ENCODE results near the gene MYBL2. TPM values are rescaled to one million over a fixed set of nuclear protein-coding genes. Genes with fewer than 3 reads are reported as not detected.
"Not testable (repeated sequence)": the region's sequence is repeated elsewhere in the genome, so short reads cannot be mapped to it uniquely, and the experiment has no call there.

Gene MYBL2
- total and polyA plus RNA-seq, 4 donors: 1.6 to 30.9 (median 1.9) TPM; not detected in 1

DNA sequence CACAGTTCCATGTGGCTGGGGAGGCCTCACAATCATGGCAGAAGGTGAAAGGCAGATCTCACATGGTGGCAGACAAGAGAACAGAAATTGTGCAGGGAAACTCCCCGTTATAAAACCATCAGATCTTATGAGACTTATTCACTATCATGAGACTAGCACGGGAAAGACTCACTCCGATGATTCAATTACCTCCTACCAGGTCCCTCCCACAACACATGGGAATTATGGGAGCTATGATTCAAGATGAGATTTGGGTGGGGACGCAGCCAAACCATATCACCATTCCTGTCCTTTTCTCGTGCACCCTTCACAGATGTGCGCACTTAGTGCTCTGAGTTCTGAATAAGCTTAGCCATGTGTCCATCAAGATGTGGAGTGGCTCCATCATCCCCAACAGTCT, 91.0 kb downstream of the MYBL2 start:
- H3K36me3 ChIP-seq (ENCODE audit: control insufficient read depth in 4 of 4, insufficient read depth in 3 of 4, low read depth in 1 of 4, low read length in 3 of 4); H3K27ac ChIP-seq (ENCODE audit: low read depth in 1 of 2, low read length in 2 of 2); DNase-seq (ENCODE audit: low spot score); H3K9me3 ChIP-seq (ENCODE audit: control insufficient read depth in 4 of 4, low read length in 3 of 4); H3K27me3 ChIP-seq (ENCODE audit: control insufficient read depth in 4 of 4, insufficient read depth in 4 of 4, low read length in 3 of 4); H3K4me1 ChIP-seq (ENCODE audit: control insufficient read depth in 4 of 4, insufficient read depth in 4 of 4, low read length in 3 of 4); H3K4me3 ChIP-seq (ENCODE audit: low read depth in 1 of 3, low read length in 3 of 3); H3K9ac ChIP-seq (ENCODE audit: low read depth in 1 of 2, low read length in 2 of 2): not testable (repeated sequence)
- 93% methylated on average over 6 of the region's 6 CpGs for WGBS

DNA sequence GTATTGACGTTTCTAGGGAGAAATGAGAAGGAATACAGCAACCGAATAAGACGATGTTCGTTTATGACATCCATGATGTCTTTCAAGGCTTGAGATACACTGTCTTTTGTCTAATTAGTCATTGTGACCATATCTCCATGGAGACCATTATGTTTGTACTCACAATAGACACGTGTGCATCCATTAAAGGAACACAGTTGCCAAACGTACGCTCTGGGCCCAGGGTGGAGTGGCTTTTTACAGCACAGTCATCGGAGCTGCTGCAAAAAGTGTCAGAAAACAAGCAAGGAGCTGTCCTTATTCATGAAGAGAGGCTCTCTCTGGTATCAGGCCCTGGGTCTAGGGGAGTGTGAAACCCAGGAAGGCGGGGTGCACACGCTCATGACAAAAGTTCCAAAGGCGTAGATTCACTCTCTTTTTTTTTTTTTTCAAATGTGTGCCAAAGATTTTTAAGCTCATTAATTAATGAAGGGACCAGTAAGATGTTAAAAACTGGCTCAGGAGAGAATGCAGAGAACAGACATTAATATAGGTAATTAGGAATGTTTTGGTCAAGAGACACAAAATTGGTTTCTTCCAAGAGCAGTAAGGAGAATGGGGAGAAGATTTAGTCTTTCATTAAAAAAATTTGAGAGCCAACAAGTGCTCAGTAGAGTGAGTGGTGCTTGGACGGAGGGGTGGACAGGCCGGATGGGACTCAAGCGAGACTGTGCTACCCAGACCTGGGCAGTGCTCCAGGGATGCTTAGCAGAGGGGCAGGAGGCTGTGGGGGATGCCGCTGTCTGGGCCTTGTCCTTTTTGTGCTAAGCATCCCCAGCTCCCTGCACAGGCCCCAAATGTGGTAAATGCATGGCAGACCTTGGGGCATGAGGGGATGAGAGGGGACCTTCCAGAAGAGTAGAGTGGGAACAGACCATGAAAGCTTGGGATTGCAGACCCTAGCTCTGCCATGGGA, 94.7 kb downstream of the MYBL2 start:
- Histone ChIP-seq H3K9ac (ENCODE audit: low read depth in 1 of 2, low read length in 2 of 2) (no peak overlapping the region), H3K27ac (ENCODE audit: low read depth in 1 of 2, low read length in 2 of 2) (no peak overlapping the region), H3K4me1 (ENCODE audit: control insufficient read depth in 4 of 4, insufficient read depth in 4 of 4, low read length in 3 of 4) (no peaks in the 10 kb centered on the region), H3K36me3 (ENCODE audit: control insufficient read depth in 4 of 4, insufficient read depth in 3 of 4, low read depth in 1 of 4, low read length in 3 of 4) (no peaks in the 10 kb centered on the region), H3K9me3 (ENCODE audit: control insufficient read depth in 4 of 4, low read length in 3 of 4) (no peaks in the 10 kb centered on the region), H3K4me3 (ENCODE audit: low read depth in 1 of 3, low read length in 3 of 3) (no peak overlapping the region), H3K27me3 (ENCODE audit: control insufficient read depth in 4 of 4, insufficient read depth in 4 of 4, low read length in 3 of 4) (peaks cover 0 to 3% (median 0%) of the 10 kb centered on the region in 4 donors)
- no peak for TF ChIP-seq SP1 (IDR thresholded peaks at IDR 0.05)
- TF ChIP-seq RAD21 (IDR thresholded peaks at IDR 0.05): no peak
- no peak for TF ChIP-seq RXRA (IDR thresholded peaks at IDR 0.05)
- no peak for TF ChIP-seq JUND (IDR thresholded peaks at IDR 0.05)
- TF ChIP-seq EGR1 (IDR thresholded peaks at IDR 0.05; ENCODE audit: low read depth in 2 of 2): no peak
- TF ChIP-seq FOXA1 (IDR thresholded peaks at IDR 0.05): no peak
- TF ChIP-seq, protein P1, sequence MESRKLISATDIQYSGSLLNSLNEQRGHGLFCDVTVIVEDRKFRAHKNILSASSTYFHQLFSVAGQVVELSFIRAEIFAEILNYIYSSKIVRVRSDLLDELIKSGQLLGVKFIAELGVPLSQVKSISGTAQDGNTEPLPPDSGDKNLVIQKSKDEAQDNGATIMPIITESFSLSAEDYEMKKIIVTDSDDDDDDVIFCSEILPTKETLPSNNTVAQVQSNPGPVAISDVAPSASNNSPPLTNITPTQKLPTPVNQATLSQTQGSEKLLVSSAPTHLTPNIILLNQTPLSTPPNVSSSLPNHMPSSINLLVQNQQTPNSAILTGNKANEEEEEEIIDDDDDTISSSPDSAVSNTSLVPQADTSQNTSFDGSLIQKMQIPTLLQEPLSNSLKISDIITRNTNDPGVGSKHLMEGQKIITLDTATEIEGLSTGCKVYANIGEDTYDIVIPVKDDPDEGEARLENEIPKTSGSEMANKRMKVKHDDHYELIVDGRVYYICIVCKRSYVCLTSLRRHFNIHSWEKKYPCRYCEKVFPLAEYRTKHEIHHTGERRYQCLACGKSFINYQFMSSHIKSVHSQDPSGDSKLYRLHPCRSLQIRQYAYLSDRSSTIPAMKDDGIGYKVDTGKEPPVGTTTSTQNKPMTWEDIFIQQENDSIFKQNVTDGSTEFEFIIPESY (IDR thresholded peaks at IDR 0.05): no peak
- TF ChIP-seq NR2F2 (IDR thresholded peaks at IDR 0.05): no peak
- WGBS: 87% methylated on average over 15 of the region's 15 CpGs
- no peak for DNase-seq (ENCODE audit: low spot score)

DNA sequence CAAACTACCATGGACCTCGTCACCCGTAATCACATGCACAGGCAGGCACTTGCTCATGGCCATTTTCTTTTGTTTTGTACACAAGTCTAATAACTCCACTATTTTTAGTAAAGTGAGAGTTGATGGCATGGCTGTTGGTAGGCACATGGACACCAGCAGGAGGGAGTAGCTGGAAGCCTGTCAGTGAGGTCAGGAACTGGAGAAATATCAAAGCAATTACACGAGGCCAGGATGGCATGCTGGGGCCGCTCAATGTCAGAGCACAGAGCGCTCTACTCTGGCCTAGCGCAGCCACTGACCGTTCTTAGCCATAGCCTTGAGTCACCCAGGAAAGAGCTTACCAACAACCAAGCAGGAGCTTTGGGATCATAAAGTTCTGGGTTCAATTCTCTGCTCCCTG, 96.0 kb downstream of the MYBL2 start:
- 91% methylated on average over 7 of the region's 7 CpGs for WGBS
- H3K4me1 ChIP-seq (ENCODE audit: control insufficient read depth in 4 of 4, insufficient read depth in 4 of 4, low read length in 3 of 4): no peaks in the 10 kb centered on the region
- no peaks in the 10 kb centered on the region for H3K9me3 ChIP-seq (ENCODE audit: control insufficient read depth in 4 of 4, low read length in 3 of 4)
- H3K27me3 ChIP-seq (ENCODE audit: control insufficient read depth in 4 of 4, insufficient read depth in 4 of 4, low read length in 3 of 4): peaks cover 0 to 3% (median 1%) of the 10 kb centered on the region in 4 donors
- H3K36me3 ChIP-seq (ENCODE audit: control insufficient read depth in 4 of 4, insufficient read depth in 3 of 4, low read depth in 1 of 4, low read length in 3 of 4): no peaks in the 10 kb centered on the region
- DNase-seq (ENCODE audit: low spot score): no peak
- no peak overlapping the region for H3K9ac ChIP-seq (ENCODE audit: low read depth in 1 of 2, low read length in 2 of 2)
- H3K4me3 ChIP-seq (ENCODE audit: low read depth in 1 of 3, low read length in 3 of 3): no peak overlapping the region
- H3K27ac ChIP-seq (ENCODE audit: low read depth in 1 of 2, low read length in 2 of 2): no peak overlapping the region
- TF ChIP-seq, protein P2, sequence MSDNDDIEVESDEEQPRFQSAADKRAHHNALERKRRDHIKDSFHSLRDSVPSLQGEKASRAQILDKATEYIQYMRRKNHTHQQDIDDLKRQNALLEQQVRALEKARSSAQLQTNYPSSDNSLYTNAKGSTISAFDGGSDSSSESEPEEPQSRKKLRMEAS (IDR thresholded peaks at IDR 0.05): no peak
- TF ChIP-seq YY1 (IDR thresholded peaks at IDR 0.05): no peak
- TF ChIP-seq, protein P3, sequence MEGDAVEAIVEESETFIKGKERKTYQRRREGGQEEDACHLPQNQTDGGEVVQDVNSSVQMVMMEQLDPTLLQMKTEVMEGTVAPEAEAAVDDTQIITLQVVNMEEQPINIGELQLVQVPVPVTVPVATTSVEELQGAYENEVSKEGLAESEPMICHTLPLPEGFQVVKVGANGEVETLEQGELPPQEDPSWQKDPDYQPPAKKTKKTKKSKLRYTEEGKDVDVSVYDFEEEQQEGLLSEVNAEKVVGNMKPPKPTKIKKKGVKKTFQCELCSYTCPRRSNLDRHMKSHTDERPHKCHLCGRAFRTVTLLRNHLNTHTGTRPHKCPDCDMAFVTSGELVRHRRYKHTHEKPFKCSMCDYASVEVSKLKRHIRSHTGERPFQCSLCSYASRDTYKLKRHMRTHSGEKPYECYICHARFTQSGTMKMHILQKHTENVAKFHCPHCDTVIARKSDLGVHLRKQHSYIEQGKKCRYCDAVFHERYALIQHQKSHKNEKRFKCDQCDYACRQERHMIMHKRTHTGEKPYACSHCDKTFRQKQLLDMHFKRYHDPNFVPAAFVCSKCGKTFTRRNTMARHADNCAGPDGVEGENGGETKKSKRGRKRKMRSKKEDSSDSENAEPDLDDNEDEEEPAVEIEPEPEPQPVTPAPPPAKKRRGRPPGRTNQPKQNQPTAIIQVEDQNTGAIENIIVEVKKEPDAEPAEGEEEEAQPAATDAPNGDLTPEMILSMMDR (IDR thresholded peaks at IDR 0.05; ENCODE audit: low read depth, low read length, missing input control): no peak
- no peak for TF ChIP-seq RAD21 (IDR thresholded peaks at IDR 0.05)
- TF ChIP-seq JUND (IDR thresholded peaks at IDR 0.05): no peak
- no peak for TF ChIP-seq RXRA (IDR thresholded peaks at IDR 0.05)
- no peak for TF ChIP-seq HNF4A (conservative IDR thresholded peaks at IDR 0.05)
- TF ChIP-seq, protein P1 (IDR thresholded peaks at IDR 0.05): no peak
- no peak for TF ChIP-seq TAF1 (conservative IDR thresholded peaks at IDR 0.05)
- TF ChIP-seq, protein P4, sequence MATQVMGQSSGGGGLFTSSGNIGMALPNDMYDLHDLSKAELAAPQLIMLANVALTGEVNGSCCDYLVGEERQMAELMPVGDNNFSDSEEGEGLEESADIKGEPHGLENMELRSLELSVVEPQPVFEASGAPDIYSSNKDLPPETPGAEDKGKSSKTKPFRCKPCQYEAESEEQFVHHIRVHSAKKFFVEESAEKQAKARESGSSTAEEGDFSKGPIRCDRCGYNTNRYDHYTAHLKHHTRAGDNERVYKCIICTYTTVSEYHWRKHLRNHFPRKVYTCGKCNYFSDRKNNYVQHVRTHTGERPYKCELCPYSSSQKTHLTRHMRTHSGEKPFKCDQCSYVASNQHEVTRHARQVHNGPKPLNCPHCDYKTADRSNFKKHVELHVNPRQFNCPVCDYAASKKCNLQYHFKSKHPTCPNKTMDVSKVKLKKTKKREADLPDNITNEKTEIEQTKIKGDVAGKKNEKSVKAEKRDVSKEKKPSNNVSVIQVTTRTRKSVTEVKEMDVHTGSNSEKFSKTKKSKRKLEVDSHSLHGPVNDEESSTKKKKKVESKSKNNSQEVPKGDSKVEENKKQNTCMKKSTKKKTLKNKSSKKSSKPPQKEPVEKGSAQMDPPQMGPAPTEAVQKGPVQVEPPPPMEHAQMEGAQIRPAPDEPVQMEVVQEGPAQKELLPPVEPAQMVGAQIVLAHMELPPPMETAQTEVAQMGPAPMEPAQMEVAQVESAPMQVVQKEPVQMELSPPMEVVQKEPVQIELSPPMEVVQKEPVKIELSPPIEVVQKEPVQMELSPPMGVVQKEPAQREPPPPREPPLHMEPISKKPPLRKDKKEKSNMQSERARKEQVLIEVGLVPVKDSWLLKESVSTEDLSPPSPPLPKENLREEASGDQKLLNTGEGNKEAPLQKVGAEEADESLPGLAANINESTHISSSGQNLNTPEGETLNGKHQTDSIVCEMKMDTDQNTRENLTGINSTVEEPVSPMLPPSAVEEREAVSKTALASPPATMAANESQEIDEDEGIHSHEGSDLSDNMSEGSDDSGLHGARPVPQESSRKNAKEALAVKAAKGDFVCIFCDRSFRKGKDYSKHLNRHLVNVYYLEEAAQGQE (IDR thresholded peaks at IDR 0.05): no peak
- no peak for TF ChIP-seq NR2F2 (IDR thresholded peaks at IDR 0.05)
- TF ChIP-seq GABPA (IDR thresholded peaks at IDR 0.05 in 1 of 2, conservative IDR thresholded peaks at IDR 0.05 in 1 of 2): no peak
- no peak for TF ChIP-seq FOXA2 (IDR thresholded peaks at IDR 0.05)
- no peak for TF ChIP-seq EGR1 (IDR thresholded peaks at IDR 0.05; ENCODE audit: low read depth in 2 of 2)
- no peak for TF ChIP-seq HNF4G (IDR thresholded peaks at IDR 0.05)
